H9 (cell line): Measurements from ENCODE around the gene THBS1. TPM values are rescaled to one million over a fixed set of nuclear protein-coding genes. Genes with fewer than 3 reads are reported as not detected.
A peak's percentile ranks its signal among the peaks of the same experiment; 100 is the strongest.

ENCODE experiments used
- DNase-seq: peaks from one replicate; pipeline ENCODE4 v3.0.0-alpha.2; 2017
- H2AFZ ChIP-seq: one replicate; pipeline ENCODE4 v1.6.1; 2013; ENCODE audit warnings: mild to moderate bottlenecking, low read length, control low read depth, moderate library complexity
- H2AK5ac ChIP-seq: 2 replicates; pipeline ENCODE4 v1.6.1; 2013; ENCODE audit warnings: low read length, control low read depth, mixed read lengths; ENCODE audit not compliant: insufficient read length
- H2BK120ac ChIP-seq: one replicate; pipeline ENCODE4 v1.6.1; 2013; ENCODE audit warnings: low read depth, mild to moderate bottlenecking, low read length, control low read depth, inconsistent platforms; ENCODE audit not compliant: poor library complexity, severe bottlenecking
- H2BK12ac ChIP-seq: 2 replicates; pipeline ENCODE4 v1.6.1; 2013; ENCODE audit warnings: low read length, control low read depth, mixed read lengths, low read depth; ENCODE audit not compliant: insufficient read length
- H2BK15ac ChIP-seq: 2 replicates; pipeline ENCODE4 v1.6.1; 2013; ENCODE audit warnings: low read depth, low read length, control low read depth
- H2BK20ac ChIP-seq: one replicate; pipeline ENCODE4 v1.6.1; 2013; ENCODE audit warnings: low read depth, mild to moderate bottlenecking, low read length, control low read depth, inconsistent platforms; ENCODE audit not compliant: poor library complexity, severe bottlenecking
- H2BK5ac ChIP-seq: 2 replicates; pipeline ENCODE4 v1.6.1; 2013; ENCODE audit warnings: low read length, control low read depth, mixed read lengths; ENCODE audit not compliant: insufficient read length
- H3K14ac ChIP-seq: 2 replicates; pipeline ENCODE4 v1.6.1; 2013; ENCODE audit warnings: low read length, control low read depth; ENCODE audit not compliant: insufficient read depth
- H3K18ac ChIP-seq: 2 replicates; pipeline ENCODE4 v1.6.1; 2013; ENCODE audit warnings: low read depth, mild to moderate bottlenecking, mixed read lengths, low read length, control low read depth; ENCODE audit not compliant: insufficient read length
- H3K23ac ChIP-seq: 2 replicates; pipeline ENCODE4 v1.6.1; 2013; ENCODE audit warnings: low read length, control low read depth, mixed read lengths, low read depth; ENCODE audit not compliant: insufficient read length
- H3K23me2 ChIP-seq: 2 replicates; pipeline ENCODE4 v1.6.1; 2013; ENCODE audit warnings: low read depth, mild to moderate bottlenecking, mixed read lengths, low read length, control low read depth; ENCODE audit not compliant: insufficient read length, poor library complexity, severe bottlenecking
- H3K27ac ChIP-seq: 2 replicates; pipeline ENCODE4 v1.5.1; 2013; ENCODE audit warnings: low read length, control low read depth, mixed read lengths, low read depth; ENCODE audit not compliant: insufficient read length
- H3K27me3 ChIP-seq: 2 replicates; pipeline ENCODE4 v1.6.1; 2013; ENCODE audit warnings: low read length, control low read depth, inconsistent platforms; ENCODE audit not compliant: insufficient read depth
- H3K4ac ChIP-seq: 2 replicates; pipeline ENCODE4 v1.6.1; 2013; ENCODE audit warnings: low read depth, mild to moderate bottlenecking, control low read depth, inconsistent platforms, low read length, moderate library complexity
- H3K4me1 ChIP-seq: 2 replicates; pipeline ENCODE4 v1.6.1; 2013; ENCODE audit warnings: low read length, control low read depth, inconsistent platforms; ENCODE audit not compliant: insufficient read depth
- H3K4me2 ChIP-seq: 2 replicates; pipeline ENCODE4 v1.6.1; 2013; ENCODE audit warnings: low read length, control low read depth, mixed read lengths; ENCODE audit not compliant: insufficient read length, insufficient read depth
- H3K56ac ChIP-seq: 2 replicates; pipeline ENCODE4 v1.6.1; 2013; ENCODE audit warnings: low read depth, mild to moderate bottlenecking, mixed read lengths, low read length, control low read depth; ENCODE audit not compliant: insufficient read length
- H3K79me1 ChIP-seq: 2 replicates; pipeline ENCODE4 v1.6.1; 2013; ENCODE audit warnings: low read depth, mild to moderate bottlenecking, moderate library complexity, low read length, control low read depth, inconsistent platforms; ENCODE audit not compliant: insufficient read depth, poor library complexity, severe bottlenecking
- H3K79me2 ChIP-seq: 2 replicates; pipeline ENCODE4 v1.6.1; 2013; ENCODE audit warnings: low read length, control low read depth, inconsistent platforms; ENCODE audit not compliant: insufficient read depth
- H3K9ac ChIP-seq: 2 replicates; pipeline ENCODE4 v1.6.1; 2013; ENCODE audit warnings: low read length, control low read depth, mixed read lengths; ENCODE audit not compliant: insufficient read length; ENCODE audit errors: extremely low read depth
- H3K9me3 ChIP-seq: one replicate; pipeline ENCODE4 v1.6.1; 2013; ENCODE audit warnings: low read depth, low read length, inconsistent platforms; ENCODE audit not compliant: control insufficient read depth
- H3T11ph ChIP-seq: one replicate; pipeline ENCODE4 v1.6.1; 2013; ENCODE audit warnings: mild to moderate bottlenecking, low read length, control low read depth, inconsistent platforms
- H4K20me1 ChIP-seq: one replicate; pipeline ENCODE4 v1.6.1; 2013; ENCODE audit not compliant: control insufficient read depth, insufficient read length, insufficient read depth
- H4K5ac ChIP-seq: 2 replicates; pipeline ENCODE4 v1.6.1; 2013; ENCODE audit warnings: low read depth, mild to moderate bottlenecking, mixed read lengths, low read length, control low read depth; ENCODE audit not compliant: insufficient read length
- H4K8ac ChIP-seq: replicated peaks from 2 replicates; pipeline ENCODE4 v1.6.1; 2013; ENCODE audit warnings: low read length, control low read depth, mixed read lengths, low read depth; ENCODE audit not compliant: insufficient read length
- H4K91ac ChIP-seq: 2 replicates; pipeline ENCODE4 v1.6.1; 2013; ENCODE audit warnings: low read depth, mild to moderate bottlenecking, moderate library complexity, mixed read lengths, low read length, control low read depth; ENCODE audit not compliant: insufficient read length
- H3K27ac Mint-ChIP-seq, 3 experiments: 2 replicates in 2 of 3; 3 replicates in 1 of 3; pipeline ENCODE4 v1.8.0; 2020 to 2021; ENCODE audit warnings: mixed read lengths in 3 of 3, mild to moderate bottlenecking in 1 of 3, moderate library complexity in 1 of 3
- H3K27me3 Mint-ChIP-seq: 2 replicates; pipeline ENCODE4 v1.8.0; 2021; ENCODE audit warnings: low read depth, mild to moderate bottlenecking, moderate library complexity, mixed read lengths
- H3K36me3 Mint-ChIP-seq, 3 experiments: 2 replicates in 2 of 3; 3 replicates in 1 of 3; pipeline ENCODE4 v1.8.0; 2020 to 2021; ENCODE audit warnings: low read depth in 3 of 3, mixed read lengths in 3 of 3; ENCODE audit not compliant: insufficient read depth in 1 of 3
- H3K4me1 Mint-ChIP-seq, 2 experiments: 2 replicates each; pipeline ENCODE4 v1.8.0; 2020; ENCODE audit warnings: mixed read lengths in 2 of 2
- H3K4me3 Mint-ChIP-seq, 2 experiments: 2 replicates in 1 of 2; 3 replicates in 1 of 2; pipeline ENCODE4 v1.8.0; 2020 to 2021; ENCODE audit warnings: mild to moderate bottlenecking in 2 of 2, mixed read lengths in 2 of 2, moderate library complexity in 1 of 2
- H3K9me3 Mint-ChIP-seq, 2 experiments: 2 replicates in 1 of 2; 3 replicates in 1 of 2; pipeline ENCODE4 v1.8.0; 2020; ENCODE audit warnings: mild to moderate bottlenecking in 2 of 2, mixed read lengths in 2 of 2, moderate library complexity in 1 of 2
- CTCF ChIP-seq: fragments of 200-600 bp; sonication (generic); conservative IDR thresholded peaks from 3 replicates; pipeline ENCODE4 v1.8.0; 2021; ENCODE audit warnings: antibody characterized with exemption, mild to moderate bottlenecking
- WGBS: extraction: QIAGEN DNeasy Blood & Tissue Kit; methylation state at CpG from one replicate; pipeline ENCODE4 v1.1.7; 2013; ENCODE audit warnings: missing lambda C conversion rate, low lambda C conversion rate, mixed read lengths; ENCODE audit not compliant: insufficient read length; ENCODE audit errors: extremely low coverage; 5-methylcytosine and 5-hydroxymethylcytosine counted together
- total RNA-seq: library from RNA; stranded (reverse); gene quantifications from 2 replicates; pipeline ENCODE4 v1.2.1, GENCODE V29; 2021

THBS1 gene
- total RNA-seq, 1 experiment from 2014 or later: 72.1 TPM

GRCh38 chr15:39644136-39644535, 63.3 kb downstream of the THBS1 start:
- no peak overlapping the region for H3K14ac ChIP-seq
- no peak for TF ChIP-seq CTCF
- no peak overlapping the region for H3K56ac ChIP-seq
- no peaks in the 10 kb centered on the region for H4K20me1 ChIP-seq
- H4K91ac ChIP-seq: no peak overlapping the region
- WGBS: no CpG with 5 or more reads among the region's 13 CpGs
- H3K27ac Mint-ChIP-seq: peak overlapping the region in 2 of 3 experiments; percentile 15 to 18; a peak in 1 of 7 replicates
- no peaks in the 10 kb centered on the region; the same call in 1 of the 2 replicates for H3K27me3 Mint-ChIP-seq
- no peak overlapping the region for H3K4me2 ChIP-seq
- H3K23me2 ChIP-seq: no peaks in the 10 kb centered on the region
- H3K4me1 ChIP-seq: no peaks in the 10 kb centered on the region
- H3K4ac ChIP-seq: no peak overlapping the region
- no peak overlapping the region for H3K27ac ChIP-seq
- H3K27me3 ChIP-seq: no peaks in the 10 kb centered on the region
- H2AFZ ChIP-seq: no peak overlapping the region
- H3K4me1 Mint-ChIP-seq: peaks cover 9 to 30% of the 10 kb centered on the region in 2 experiments
- H3K9me3 ChIP-seq: no peaks in the 10 kb centered on the region
- H3K18ac ChIP-seq: no peak overlapping the region
- no peaks in the 10 kb centered on the region for H3K79me1 ChIP-seq
- no peak overlapping the region for H3K9ac ChIP-seq
- no peaks in the 10 kb centered on the region for H3K9me3 Mint-ChIP-seq
- H3K23ac ChIP-seq: no peak overlapping the region
- no peak overlapping the region for H2BK20ac ChIP-seq
- no peak overlapping the region for H2BK5ac ChIP-seq
- no peak overlapping the region for H2AK5ac ChIP-seq
- H3T11ph ChIP-seq: no peak overlapping the region
- no peak overlapping the region for H3K4me3 Mint-ChIP-seq
- H2BK12ac ChIP-seq: no peak overlapping the region
- no peak for DNase-seq
- H2BK120ac ChIP-seq: no peak overlapping the region
- no peak overlapping the region for H4K5ac ChIP-seq
- no peak overlapping the region for H4K8ac ChIP-seq
- H3K79me2 ChIP-seq: no peaks in the 10 kb centered on the region
- H2BK15ac ChIP-seq: no peak overlapping the region; the same call in 1 of the 2 replicates
- no peaks in the 10 kb centered on the region for H3K36me3 Mint-ChIP-seq
